Ectodermal cell (in vitro differentiated cells): Measurements from ENCODE around the gene PPP6R3.

ENCODE experiments used
- H3K27ac ChIP-seq: 2 replicates; pipeline ENCODE4 v1.7.0; 2013; ENCODE audit warnings: mild to moderate bottlenecking, low read depth, low read length; ENCODE audit not compliant: insufficient read depth, poor library complexity, severe bottlenecking
- H3K27me3 ChIP-seq: 2 replicates; pipeline ENCODE4 v1.7.0; 2013; ENCODE audit warnings: mild to moderate bottlenecking, low read length; ENCODE audit not compliant: insufficient read depth, control insufficient read depth, poor library complexity, severe bottlenecking
- H3K36me3 ChIP-seq: one replicate; pipeline ENCODE4 v1.7.0; 2013; ENCODE audit warnings: low read length; ENCODE audit not compliant: control insufficient read depth, insufficient read depth
- H3K4me1 ChIP-seq: one replicate; pipeline ENCODE4 v1.7.0; 2013; ENCODE audit warnings: low read length; ENCODE audit not compliant: control insufficient read depth, insufficient read depth
- H3K4me3 ChIP-seq: 2 replicates; pipeline ENCODE4 v1.7.0; 2013; ENCODE audit warnings: low read depth, low read length, control low read depth; ENCODE audit not compliant: insufficient read depth
- H3K9me3 ChIP-seq: 2 replicates; pipeline ENCODE4 v1.7.0; 2013; ENCODE audit warnings: mild to moderate bottlenecking, low read length, moderate library complexity; ENCODE audit not compliant: control insufficient read depth
- whole genome bisulfite sequencing, 2 experiments: methylation state at CpG; one replicate each; pipeline ENCODE4 v1.1.7; 2013; ENCODE audit warnings: missing lambda C conversion rate in 2 of 2; 5-methylcytosine and 5-hydroxymethylcytosine counted together

Gene PPP6R3

DNA sequence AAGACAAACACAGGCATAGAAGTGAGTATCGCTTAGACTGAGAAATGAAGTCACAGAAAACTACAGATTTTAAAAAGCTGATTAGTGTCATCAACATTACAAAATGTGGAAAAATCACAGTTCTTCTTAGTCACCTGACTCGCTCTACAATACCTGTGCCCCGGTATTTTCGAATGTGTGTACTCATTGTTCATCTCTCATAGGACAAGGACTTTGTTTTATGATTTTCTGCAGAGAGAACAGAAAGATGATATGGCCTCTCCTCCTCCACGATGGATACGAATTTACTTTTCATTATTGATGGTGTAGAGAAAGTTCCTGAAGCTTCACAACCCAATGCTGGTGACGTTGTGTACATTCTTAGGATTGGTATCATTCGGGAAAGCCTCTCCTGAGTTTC lies 194.4 kb downstream of the PPP6R3 start:
- H3K4me3 ChIP-seq, result no peak overlapping the region
- H3K27ac ChIP-seq, result no peak overlapping the region
- H3K4me1 ChIP-seq, result no peaks in the 10 kb centered on the region
- no peaks in the 10 kb centered on the region for H3K36me3 ChIP-seq
- no peaks in the 10 kb centered on the region for H3K27me3 ChIP-seq
- peaks cover 3% of the 10 kb centered on the region for H3K9me3 ChIP-seq
- 95 to 97% methylated on average over 8 of the region's 8 CpGs for WGBS, 2 experiments

DNA sequence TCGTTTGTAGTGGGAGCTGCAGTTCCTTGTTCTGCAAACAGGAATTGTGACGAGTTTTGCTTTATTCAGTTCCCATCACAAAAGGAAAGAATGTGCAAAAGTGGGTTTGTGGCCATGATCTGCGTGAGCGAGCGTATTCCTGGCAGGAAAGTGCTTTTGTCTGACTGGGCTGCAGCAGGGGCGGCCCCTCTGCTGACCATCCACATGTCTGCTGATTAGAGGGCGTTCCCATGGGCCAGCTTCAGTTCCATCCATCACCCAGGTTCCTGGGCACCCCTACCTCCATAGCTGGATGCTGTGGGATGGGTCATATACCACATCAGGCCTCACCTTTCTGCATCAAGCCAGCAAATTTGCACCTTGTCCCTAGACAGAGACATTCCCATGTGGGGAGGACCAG lies 194.9 kb downstream of the PPP6R3 start:
- no peak overlapping the region for H3K27ac ChIP-seq
- WGBS, 2 experiments, result 90 to 91% methylated on average over 7 of the region's 7 CpGs
- H3K27me3 ChIP-seq, result no peaks in the 10 kb centered on the region
- H3K4me1 ChIP-seq, result no peaks in the 10 kb centered on the region
- H3K4me3 ChIP-seq, result no peak overlapping the region
- no peaks in the 10 kb centered on the region for H3K36me3 ChIP-seq
- H3K9me3 ChIP-seq, result peaks cover 3% of the 10 kb centered on the region

DNA sequence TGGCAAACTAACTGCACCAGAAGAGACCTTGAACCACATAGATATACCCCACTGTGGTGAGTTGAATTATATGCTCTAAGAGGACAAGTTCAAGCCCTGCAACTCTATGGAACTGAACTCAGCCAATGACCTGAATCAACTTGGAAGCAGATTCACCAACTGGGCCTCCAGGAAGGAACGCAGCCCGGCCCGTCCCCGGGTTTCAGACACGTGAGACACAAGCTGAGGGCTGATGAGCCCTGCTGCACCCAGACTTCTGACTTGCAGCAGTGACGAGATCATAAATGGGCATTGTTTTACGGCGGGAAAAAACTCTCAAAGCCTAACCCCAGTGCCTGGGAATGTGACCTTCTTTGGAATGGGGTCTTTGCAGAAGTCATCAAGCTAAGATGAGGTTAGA lies 195.3 kb downstream of the PPP6R3 start:
- Histone ChIP-seq H3K9me3 (peaks cover 3% of the 10 kb centered on the region), H3K36me3 (no peaks in the 10 kb centered on the region), H3K4me1 (no peaks in the 10 kb centered on the region), H3K4me3 (no peak overlapping the region), H3K27ac (no peak overlapping the region), H3K27me3 (no peaks in the 10 kb centered on the region)
- WGBS, 2 experiments, result 92 to 95% methylated on average over 8 of the region's 8 CpGs

DNA sequence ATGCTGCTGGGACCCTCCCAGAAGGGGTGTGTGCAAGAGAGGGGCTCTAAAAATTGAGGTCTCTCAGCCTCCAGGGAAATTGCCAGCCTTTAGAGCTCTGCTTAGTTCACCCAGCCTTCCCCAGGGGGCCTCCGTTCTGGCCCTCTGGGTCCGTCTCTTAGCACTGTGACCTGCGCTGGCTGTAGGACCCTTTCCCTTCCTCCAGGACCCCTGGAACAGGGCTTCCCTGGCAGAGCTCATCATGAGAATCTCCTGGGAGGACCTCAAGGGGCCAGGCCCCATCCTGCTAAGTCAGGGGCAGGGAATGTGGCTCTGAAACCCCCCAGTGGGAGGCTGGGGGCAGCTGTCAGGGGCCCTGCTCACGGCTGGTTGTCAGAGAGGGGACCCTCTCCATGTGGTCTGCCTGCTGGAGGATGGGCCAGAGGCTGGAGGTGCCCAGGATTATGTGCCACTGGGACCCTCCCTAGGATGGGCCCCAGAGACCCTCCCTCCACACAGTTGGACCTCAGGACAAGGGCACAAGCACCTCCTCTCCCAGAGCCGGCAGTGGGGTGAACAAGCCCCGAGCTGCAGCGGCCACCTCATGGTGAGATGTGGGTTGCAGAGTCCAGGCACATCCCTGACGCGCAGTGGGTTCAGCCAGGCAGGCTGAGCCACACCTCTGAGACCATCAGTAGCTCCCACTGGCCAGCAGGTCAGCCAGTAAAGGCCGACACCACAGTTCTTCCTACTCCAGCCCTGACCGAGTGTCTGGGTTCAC lies 196.6 kb downstream of the PPP6R3 start:
- no peak overlapping the region for H3K27ac ChIP-seq
- H3K36me3 ChIP-seq, result no peaks in the 10 kb centered on the region
- H3K4me3 ChIP-seq, result no peak overlapping the region
- H3K9me3 ChIP-seq, result peaks cover 3% of the 10 kb centered on the region
- WGBS, 2 experiments, result 89 to 92% methylated on average over 11 of the region's 11 CpGs
- H3K27me3 ChIP-seq, result no peaks in the 10 kb centered on the region
- no peaks in the 10 kb centered on the region for H3K4me1 ChIP-seq

DNA sequence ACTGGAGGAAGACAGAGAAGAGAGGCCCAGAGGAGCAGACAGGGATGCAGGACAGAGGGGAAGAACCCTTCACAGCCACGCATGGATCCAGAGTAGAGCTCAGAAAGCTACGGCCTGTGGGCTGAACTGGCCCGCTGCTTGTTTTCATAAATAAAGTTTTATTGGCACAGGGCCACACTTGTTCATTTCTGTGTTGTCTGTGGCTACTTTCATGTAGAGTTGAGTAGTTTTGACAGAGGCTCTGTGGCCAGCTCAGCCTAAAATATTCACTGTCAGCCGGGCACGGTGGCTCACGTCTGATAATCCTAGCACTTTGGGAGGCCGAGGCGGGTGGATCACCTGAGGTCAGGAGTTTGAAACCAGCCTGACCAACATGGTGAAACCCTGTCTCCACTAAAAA lies 197.5 kb downstream of the PPP6R3 start:
- WGBS, 2 experiments, result 93 to 95% methylated on average over 8 of the region's 8 CpGs
- H3K4me1 ChIP-seq, result no peaks in the 10 kb centered on the region
- no peak overlapping the region for H3K4me3 ChIP-seq
- no peaks in the 10 kb centered on the region for H3K36me3 ChIP-seq
- H3K27ac ChIP-seq, result no peak overlapping the region
- H3K27me3 ChIP-seq, result no peaks in the 10 kb centered on the region
- peaks cover 3% of the 10 kb centered on the region for H3K9me3 ChIP-seq

DNA sequence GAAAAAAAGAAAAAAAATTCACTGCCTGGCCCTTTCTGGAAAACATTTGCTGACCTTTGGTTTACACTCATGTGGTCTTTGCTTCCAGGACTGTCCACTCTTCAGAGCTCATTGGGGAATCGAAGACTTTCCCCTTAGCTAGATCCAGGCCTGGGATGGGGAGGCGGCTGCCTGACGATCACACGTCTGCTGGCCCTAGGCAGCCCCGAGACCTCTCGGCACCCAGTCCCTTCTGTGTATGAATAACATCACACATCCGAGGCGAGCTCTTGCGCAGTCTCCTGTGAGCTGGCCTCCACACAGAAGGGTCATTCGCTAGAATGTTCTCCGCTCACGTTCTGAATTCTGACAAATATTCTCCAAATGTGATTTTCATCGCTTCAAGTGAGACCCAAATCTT lies 198.1 kb downstream of the PPP6R3 start:
- no peak overlapping the region for H3K4me3 ChIP-seq
- H3K4me1 ChIP-seq, result no peaks in the 10 kb centered on the region
- no peaks in the 10 kb centered on the region for H3K36me3 ChIP-seq
- WGBS, 2 experiments, result 92 to 94% methylated on average over 13 of the region's 13 CpGs
- H3K27ac ChIP-seq, result no peak overlapping the region
- no peaks in the 10 kb centered on the region for H3K27me3 ChIP-seq
- peaks cover 3% of the 10 kb centered on the region for H3K9me3 ChIP-seq

DNA sequence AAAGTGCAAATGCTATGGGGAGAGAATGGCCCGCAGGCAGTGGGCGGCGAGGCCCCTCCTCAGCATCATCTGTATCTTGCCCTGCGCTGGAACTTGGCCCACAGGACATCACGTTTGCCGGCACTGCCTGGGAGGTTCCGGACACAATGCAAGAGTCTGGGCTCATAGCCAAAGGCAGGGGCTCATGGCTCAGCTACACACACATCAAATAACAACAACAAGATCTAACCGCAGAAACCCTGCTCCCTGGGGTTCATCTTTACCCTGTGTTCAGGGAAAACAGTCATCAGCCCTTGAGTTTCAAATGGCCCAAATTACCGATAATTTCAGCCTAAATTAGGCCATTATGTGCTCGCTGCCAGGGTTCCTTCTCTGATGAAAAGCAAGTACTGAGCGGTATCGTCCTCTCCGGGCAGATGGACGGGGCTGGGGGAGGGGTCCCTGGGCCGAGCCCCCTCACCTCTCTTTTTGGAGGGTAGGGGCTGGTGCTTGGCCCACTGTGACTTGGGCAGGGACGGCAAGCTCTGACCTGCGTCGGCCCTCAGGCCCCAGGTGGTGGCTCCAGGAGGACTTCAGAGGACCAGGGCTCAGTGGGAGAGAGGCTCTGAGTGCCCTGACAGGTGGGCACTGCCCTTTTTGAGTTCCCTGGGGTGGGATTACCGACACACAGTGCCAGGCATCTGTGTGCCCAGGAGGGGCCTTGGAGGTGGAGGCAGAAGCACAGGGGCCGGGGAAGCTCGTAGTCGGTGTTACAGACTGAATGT lies 198.8 kb downstream of the PPP6R3 start:
- no peaks in the 10 kb centered on the region for H3K27me3 ChIP-seq
- H3K9me3 ChIP-seq, result peaks cover 3% of the 10 kb centered on the region
- H3K4me1 ChIP-seq, result no peaks in the 10 kb centered on the region
- no peaks in the 10 kb centered on the region for H3K36me3 ChIP-seq
- WGBS, 2 experiments, result 85 to 87% methylated on average over 22 of the region's 22 CpGs
- H3K4me3 ChIP-seq, result no peak overlapping the region
- no peak overlapping the region for H3K27ac ChIP-seq

DNA sequence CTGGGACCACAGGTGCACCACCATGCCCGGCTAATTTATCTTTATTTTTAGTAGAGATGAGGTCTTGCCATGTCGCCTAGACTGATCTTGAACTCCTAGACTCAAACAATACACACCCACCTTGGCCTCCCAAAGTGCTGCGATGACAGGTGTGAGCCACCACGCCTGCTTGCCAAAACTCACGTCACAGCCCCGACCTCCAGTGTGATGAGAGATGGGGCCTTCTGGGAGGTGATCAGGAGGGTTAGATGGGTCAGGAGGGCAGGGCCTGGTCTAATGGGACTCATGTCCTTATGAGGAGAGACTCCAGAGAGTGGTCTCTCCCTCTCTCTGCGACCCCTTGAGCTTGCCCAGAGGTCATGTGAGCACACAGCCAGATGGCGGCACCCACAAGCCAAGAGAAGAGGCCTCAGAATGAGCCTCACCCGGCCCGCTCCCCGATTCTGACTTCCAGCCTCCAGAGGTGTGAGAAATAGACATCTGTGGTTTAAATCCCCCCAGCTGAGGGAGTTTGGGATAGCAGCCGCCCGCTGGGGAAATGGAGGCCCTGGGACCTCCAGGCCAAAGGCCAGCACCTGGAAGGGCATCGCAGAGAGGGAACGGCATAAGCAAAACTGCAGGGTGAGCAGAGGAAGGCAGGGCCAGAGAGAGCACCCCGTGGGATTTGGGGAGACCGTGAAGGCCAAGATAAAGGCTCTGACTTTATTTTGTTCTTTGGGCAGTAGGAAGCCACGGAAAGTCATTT lies 199.7 kb downstream of the PPP6R3 start:
- H3K27me3 ChIP-seq, result no peaks in the 10 kb centered on the region

DNA sequence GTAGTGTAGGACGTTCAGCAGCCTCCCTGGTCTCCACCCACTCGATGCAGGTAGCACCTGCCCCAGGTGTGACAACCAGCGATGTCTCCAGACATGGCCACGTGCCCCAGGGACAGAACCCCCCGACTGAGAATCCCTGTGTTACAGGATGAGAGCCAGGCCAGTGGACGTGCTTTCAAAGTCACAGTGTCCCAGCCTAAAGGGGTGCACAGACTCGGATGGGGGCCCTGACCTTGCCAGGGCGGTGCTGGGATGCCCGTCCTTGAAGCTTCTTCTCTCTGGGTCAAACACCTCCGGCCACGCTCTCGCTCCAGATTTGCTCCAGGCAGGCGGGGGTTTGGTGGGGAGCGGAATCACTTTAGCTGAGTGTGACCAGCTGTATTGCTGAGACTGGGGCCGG lies 200.5 kb downstream of the PPP6R3 start:
- no peaks in the 10 kb centered on the region for H3K27me3 ChIP-seq
- no peaks in the 10 kb centered on the region for H3K36me3 ChIP-seq
- H3K4me3 ChIP-seq, result no peak overlapping the region
- H3K4me1 ChIP-seq, result no peaks in the 10 kb centered on the region
- H3K27ac ChIP-seq, result no peak overlapping the region
- no peaks in the 10 kb centered on the region for H3K9me3 ChIP-seq
- 84 to 86% methylated on average over 15 of the region's 15 CpGs for WGBS, 2 experiments

More for the DNA sequence above, 199.7 kb downstream of the PPP6R3 start:
- WGBS, 2 experiments, result 89 to 90% methylated on average over 18 of the region's 18 CpGs
- no peak overlapping the region for H3K27ac ChIP-seq
- H3K4me1 ChIP-seq, result no peaks in the 10 kb centered on the region
- H3K4me3 ChIP-seq, result no peak overlapping the region
- peaks cover 2% of the 10 kb centered on the region for H3K9me3 ChIP-seq
- H3K36me3 ChIP-seq, result no peaks in the 10 kb centered on the region
